WERI-Rb-1 (cell line): ENCODE measurements around the gene SH3RF1.

Experiments used
- DNase-seq: peaks from one replicate; pipeline ENCODE4 v3.0.0-alpha.2; 2020
- H3K27ac ChIP-seq: fragments of 250-450 bp; sonication (Bioruptor Pico); 2 replicates; pipeline ENCODE4 v1.5.1; 2020; ENCODE audit warnings: mild to moderate bottlenecking, moderate library complexity
- H3K27me3 ChIP-seq: fragments of 250-450 bp; sonication (Bioruptor Pico); 2 replicates; pipeline ENCODE4 v1.5.1; 2021; ENCODE audit warnings: mild to moderate bottlenecking, low read depth, moderate library complexity; ENCODE audit not compliant: insufficient read depth, severe bottlenecking
- H3K36me3 ChIP-seq: fragments of 250-450 bp; sonication (Bioruptor Pico); 2 replicates; pipeline ENCODE4 v1.5.1; 2020; ENCODE audit warnings: mild to moderate bottlenecking, moderate library complexity
- H3K4me3 ChIP-seq: 2 replicates; pipeline ENCODE4 v1.5.1; 2011; ENCODE audit warnings: low read depth, mild to moderate bottlenecking, control low read depth, low read length
- H3K9me3 ChIP-seq: fragments of 250-450 bp; sonication (Bioruptor Pico); 2 replicates; pipeline ENCODE4 v1.5.1; 2021; ENCODE audit warnings: mild to moderate bottlenecking, moderate library complexity; ENCODE audit not compliant: severe bottlenecking
- TF ChIP-seq, protein P1 (sequence below): IDR thresholded peaks from 2 replicates; pipeline ENCODE4 v1.5.1; 2011; ENCODE audit warnings: low read depth, mild to moderate bottlenecking, control low read depth, inconsistent platforms, low read length

The SH3RF1 gene

DNA sequence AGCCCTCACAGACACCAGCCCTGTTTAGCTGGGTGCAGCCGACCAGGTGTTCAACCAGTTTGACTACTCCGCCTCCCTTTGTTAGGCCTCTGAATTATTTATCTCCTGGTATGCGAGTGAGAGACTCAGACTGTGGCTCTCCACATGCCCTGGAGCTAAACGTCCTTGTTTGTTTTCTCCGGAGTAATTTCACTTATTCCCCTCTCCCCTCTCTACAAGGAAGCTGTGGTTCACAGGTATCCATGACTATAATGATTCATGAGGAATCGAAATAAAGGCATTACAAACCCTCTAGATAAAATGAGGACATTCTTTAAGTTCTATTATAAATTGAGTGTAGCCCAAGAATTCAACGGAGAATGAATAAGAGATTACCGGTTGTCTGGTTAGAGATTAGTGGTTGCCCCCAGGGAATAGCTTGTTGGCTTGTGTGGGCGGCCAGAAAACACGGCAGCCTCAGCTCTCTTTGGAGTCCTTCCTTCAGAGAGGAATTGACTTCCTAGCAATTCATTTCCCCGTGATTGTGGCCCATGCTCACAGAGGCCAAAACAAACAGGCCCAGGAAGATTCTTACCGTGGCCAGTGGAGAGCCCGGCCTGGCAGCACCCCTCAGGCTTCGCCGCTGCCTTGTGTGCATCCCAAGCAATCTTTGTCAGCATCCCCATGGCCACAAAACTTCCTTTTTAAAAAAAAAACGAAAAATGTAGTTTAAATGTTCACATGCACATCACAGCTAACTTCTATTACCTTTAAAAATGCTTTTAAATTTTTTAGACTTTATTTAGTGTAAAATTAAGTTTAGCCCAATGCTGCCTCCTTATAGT lies 200.5 kb downstream of the SH3RF1 start:
- Histone ChIP-seq H3K36me3 (no peaks in the 10 kb centered on the region), H3K9me3 (no peaks in the 10 kb centered on the region), H3K27ac (no peak overlapping the region), H3K4me3 (no peak overlapping the region), H3K27me3 (no peaks in the 10 kb centered on the region)
- DNase-seq, result no peak
- TF ChIP-seq, protein P1, sequence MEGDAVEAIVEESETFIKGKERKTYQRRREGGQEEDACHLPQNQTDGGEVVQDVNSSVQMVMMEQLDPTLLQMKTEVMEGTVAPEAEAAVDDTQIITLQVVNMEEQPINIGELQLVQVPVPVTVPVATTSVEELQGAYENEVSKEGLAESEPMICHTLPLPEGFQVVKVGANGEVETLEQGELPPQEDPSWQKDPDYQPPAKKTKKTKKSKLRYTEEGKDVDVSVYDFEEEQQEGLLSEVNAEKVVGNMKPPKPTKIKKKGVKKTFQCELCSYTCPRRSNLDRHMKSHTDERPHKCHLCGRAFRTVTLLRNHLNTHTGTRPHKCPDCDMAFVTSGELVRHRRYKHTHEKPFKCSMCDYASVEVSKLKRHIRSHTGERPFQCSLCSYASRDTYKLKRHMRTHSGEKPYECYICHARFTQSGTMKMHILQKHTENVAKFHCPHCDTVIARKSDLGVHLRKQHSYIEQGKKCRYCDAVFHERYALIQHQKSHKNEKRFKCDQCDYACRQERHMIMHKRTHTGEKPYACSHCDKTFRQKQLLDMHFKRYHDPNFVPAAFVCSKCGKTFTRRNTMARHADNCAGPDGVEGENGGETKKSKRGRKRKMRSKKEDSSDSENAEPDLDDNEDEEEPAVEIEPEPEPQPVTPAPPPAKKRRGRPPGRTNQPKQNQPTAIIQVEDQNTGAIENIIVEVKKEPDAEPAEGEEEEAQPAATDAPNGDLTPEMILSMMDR, result no peak

DNA sequence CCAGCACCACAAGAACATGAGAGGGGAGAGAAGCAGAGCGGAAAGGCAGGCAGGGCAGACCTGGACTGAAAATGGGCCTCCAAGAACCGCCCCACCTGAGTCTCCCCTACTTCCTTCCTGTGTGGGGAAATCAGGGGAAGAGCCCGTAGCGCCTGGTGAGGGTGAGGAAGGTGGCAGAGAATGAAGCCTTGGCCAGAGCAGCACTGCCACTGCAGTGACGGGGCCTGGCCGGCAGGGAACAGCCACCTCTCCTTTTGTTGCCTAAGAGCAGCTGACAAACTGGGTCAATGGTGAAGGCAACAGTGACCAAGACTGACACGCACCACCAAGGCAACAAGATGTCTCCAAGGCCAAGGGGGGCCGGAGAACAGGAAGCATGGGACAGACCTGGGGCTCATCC lies 202.3 kb downstream of the SH3RF1 start:
- Histone ChIP-seq H3K9me3 (no peaks in the 10 kb centered on the region), H3K27ac (no peak overlapping the region), H3K27me3 (no peaks in the 10 kb centered on the region), H3K4me3 (no peak overlapping the region), H3K36me3 (no peaks in the 10 kb centered on the region)
- no peak for DNase-seq
- TF ChIP-seq, protein P1, result no peak

DNA sequence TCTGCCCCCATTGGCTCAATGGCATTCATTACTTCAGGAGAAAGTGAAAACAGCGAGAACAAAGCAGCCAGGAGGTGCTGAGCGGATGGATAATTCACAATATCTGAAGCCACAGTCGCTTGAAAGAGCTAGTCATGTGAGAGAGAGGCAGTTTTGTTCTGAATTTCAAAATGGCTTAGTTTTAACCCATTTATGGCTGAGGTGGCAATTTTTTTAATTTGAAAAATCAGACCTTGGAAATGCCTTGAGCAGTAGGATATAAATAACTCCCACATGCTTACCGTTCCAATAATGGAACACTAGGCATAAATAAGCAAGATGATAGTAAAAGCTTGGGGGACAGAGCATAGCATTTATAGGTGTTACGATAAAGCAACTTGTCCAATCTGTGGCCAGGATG lies 203.8 kb downstream of the SH3RF1 start:
- no peak for DNase-seq
- no peak overlapping the region for H3K27ac ChIP-seq
- H3K27me3 ChIP-seq, result no peaks in the 10 kb centered on the region
- H3K36me3 ChIP-seq, result no peaks in the 10 kb centered on the region
- no peak overlapping the region for H3K4me3 ChIP-seq
- TF ChIP-seq, protein P1, result no peak
- H3K9me3 ChIP-seq, result no peaks in the 10 kb centered on the region

DNA sequence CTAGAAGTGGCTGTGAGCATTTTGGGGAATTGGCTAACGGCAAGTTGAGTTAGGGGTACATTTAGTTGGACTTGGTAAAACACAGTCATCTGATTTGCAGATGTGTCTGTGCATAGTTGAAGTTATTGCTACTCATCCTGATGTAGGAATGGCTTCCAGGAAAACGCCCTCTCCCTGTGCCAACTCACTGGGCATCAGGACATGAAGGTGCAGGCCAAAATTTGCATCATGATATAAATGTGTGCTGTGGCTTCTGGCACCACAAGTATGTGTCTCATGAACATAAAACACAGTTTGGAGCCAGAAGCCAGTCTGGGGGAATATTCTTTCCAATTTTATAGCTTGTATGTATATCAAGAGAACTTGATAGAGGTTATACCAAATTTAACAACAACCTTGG lies 206.5 kb downstream of the SH3RF1 start:
- TF ChIP-seq, protein P1, result no peak
- Histone ChIP-seq H3K4me3 (no peak overlapping the region), H3K9me3 (no peaks in the 10 kb centered on the region), H3K27ac (no peak overlapping the region), H3K27me3 (no peaks in the 10 kb centered on the region), H3K36me3 (no peaks in the 10 kb centered on the region)
- DNase-seq, result no peak

DNA sequence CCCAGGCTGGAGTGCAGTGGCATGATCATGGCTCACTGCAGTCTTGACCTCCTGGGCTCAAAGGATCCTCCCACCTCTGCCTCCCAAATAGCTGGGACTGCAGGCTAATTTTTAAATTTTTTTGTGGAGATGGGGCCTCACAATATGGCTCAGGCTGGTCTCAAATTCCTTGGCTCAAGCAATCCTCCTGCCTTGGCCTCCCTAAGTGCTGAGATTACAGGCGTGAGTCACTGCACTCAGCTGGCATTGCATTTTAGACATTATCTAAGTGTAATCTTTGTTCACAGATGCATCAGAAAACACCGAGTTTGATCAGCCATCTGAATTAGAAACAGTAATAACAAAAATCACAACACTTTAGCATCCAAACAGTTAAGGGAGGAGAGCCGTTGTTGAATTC lies 207.3 kb downstream of the SH3RF1 start:
- no peaks in the 10 kb centered on the region for H3K9me3 ChIP-seq
- TF ChIP-seq, protein P1, result no peak

DNA sequence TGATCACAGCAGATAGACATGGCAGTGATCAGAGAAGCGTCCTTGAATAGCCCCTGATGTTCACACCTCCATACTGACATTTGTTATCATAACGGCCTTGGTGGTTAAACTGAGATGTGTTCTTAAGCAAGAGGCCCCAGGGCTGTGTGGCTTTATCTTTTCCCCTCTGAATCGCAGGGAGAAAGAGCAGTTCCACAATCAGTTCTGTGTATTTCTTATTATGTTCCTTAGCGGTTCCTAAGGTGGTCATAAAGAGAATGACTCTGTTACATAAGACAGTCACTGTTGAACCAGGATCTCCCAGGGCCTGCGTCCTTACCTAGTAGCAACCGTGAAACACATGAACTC lies 207.9 kb downstream of the SH3RF1 start:
- H3K4me3 ChIP-seq, result no peak overlapping the region
- H3K36me3 ChIP-seq, result no peaks in the 10 kb centered on the region
- H3K27ac ChIP-seq, result no peak overlapping the region
- H3K9me3 ChIP-seq, result no peaks in the 10 kb centered on the region
- no peaks in the 10 kb centered on the region for H3K27me3 ChIP-seq
- TF ChIP-seq, protein P1, result no peak
- no peak for DNase-seq

More for the DNA sequence above, 207.3 kb downstream of the SH3RF1 start:
- no peak overlapping the region for H3K27ac ChIP-seq
- H3K36me3 ChIP-seq, result no peaks in the 10 kb centered on the region
- no peak for DNase-seq
- H3K27me3 ChIP-seq, result no peaks in the 10 kb centered on the region
- H3K4me3 ChIP-seq, result no peak overlapping the region
